A549 (cell line): ENCODE measurements around the gene CA10. TPM values are rescaled to one million over a fixed set of nuclear protein-coding genes. Genes with fewer than 3 reads are reported as not detected.

Source experiments
- ATAC-seq, 2 experiments: fragments of 200-7000 bp in 1 of 2; fragments of >200 bp in 1 of 2; cut with Nextera tagmentation in 1 of 2; cut with Tn5 transposase in 1 of 2; 3 replicates each; pipeline versions ENCODE4 v1.8.0 to v1.9.1; 2018 to 2020; ENCODE audit warnings: mild to moderate bottlenecking in 1 of 2, moderate library complexity in 1 of 2
- CTCF ChIA-PET: fragments of 300-600 bp; sonication (Branson Sonifier 250); formaldehyde crosslinking; extraction: SDS; loops from one replicate; lab custom pipeline; 2021; ENCODE audit warnings: antibody characterized with exemption, inconsistent platforms; lab: Yijun Ruan, JAX
- POLR2A ChIA-PET: fragments of 350-600 bp; formaldehyde crosslinking; extraction: SDS; loops from one replicate; lab custom pipeline; 2021; ENCODE audit warnings: antibody characterized with exemption, inconsistent platforms; lab: Yijun Ruan, JAX
- DNase-seq, 2 experiments: peaks; one replicate each; pipeline versions ENCODE4 v3.0.0 to v3.0.0-alpha.2; 2011 to 2016; ENCODE audit warnings: low read depth in 1 of 2, low spot score in 1 of 2
- FAIRE-seq: peaks from 2 replicates; lab custom pipeline; 2011; peaks lifted over from hg19 to GRCh38; lab: Jason Lieb, UNC
- H3K27ac ChIP-seq, 2 experiments: fragments of >200 bp; sonication (Bioruptor Twin); formaldehyde crosslinking; 3 replicates each; pipeline ENCODE4 v1.5.1; 2016 to 2017
- H3K4me1 ChIP-seq: fragments of >200 bp; sonication (Bioruptor Twin); formaldehyde crosslinking; 3 replicates; pipeline ENCODE4 v1.6.1; 2016
- H3K4me2 ChIP-seq: fragments of >200 bp; sonication (Bioruptor Twin); formaldehyde crosslinking; 3 replicates; pipeline ENCODE4 v1.6.1; 2016
- H3K4me3 ChIP-seq: fragments of >200 bp; sonication (Bioruptor Twin); formaldehyde crosslinking; 3 replicates; pipeline ENCODE4 v1.5.1; 2016
- H3K9me3 ChIP-seq: fragments of >200 bp; sonication (Bioruptor Twin); formaldehyde crosslinking; 3 replicates; pipeline ENCODE4 v1.6.1; 2016
- CHD4 ChIP-seq: fragments of 200-600 bp; sonication (generic); IDR thresholded peaks from 2 replicates; pipeline ENCODE4 v1.6.1; 2016; ENCODE audit warnings: antibody characterized with exemption, mild to moderate bottlenecking, borderline replicate concordance
- FOSB ChIP-seq: fragments of 250-450 bp; sonication (Bioruptor Pico); IDR thresholded peaks from 2 replicates; pipeline ENCODE4 v1.5.0; 2020; ENCODE audit warnings: mild to moderate bottlenecking, moderate library complexity
- FOSL2 ChIP-seq, 2 experiments: fragments of 450-650 bp in 1 of 2; fragments of >200 bp in 1 of 2; sonication (Bioruptor Twin) in 1 of 2; formaldehyde crosslinking; IDR thresholded peaks; 2 replicates each; pipeline versions ENCODE4 v1.5.0 to v1.6.1; 2016 to 2020; ENCODE audit warnings: mild to moderate bottlenecking in 1 of 2, moderate library complexity in 1 of 2
- HDAC2 ChIP-seq: fragments of 200-600 bp; sonication (generic); IDR thresholded peaks from 2 replicates; pipeline ENCODE4 v1.6.1; 2016
- HOXA7 ChIP-seq: fragments of 250-450 bp; sonication (Bioruptor Pico); IDR thresholded peaks from 2 replicates; pipeline ENCODE4 v1.5.0; 2020; ENCODE audit warnings: mild to moderate bottlenecking, moderate library complexity
- JUN ChIP-seq, 2 experiments: fragments of >200 bp; sonication (Bioruptor Twin); formaldehyde crosslinking; IDR thresholded peaks; 2 replicates in 1 of 2; 3 replicates in 1 of 2; pipeline ENCODE4 v1.6.1; 2016 to 2017
- JUNB ChIP-seq: fragments of >200 bp; sonication (Bioruptor Twin); formaldehyde crosslinking; IDR thresholded peaks from 2 replicates; pipeline ENCODE4 v1.6.1; 2016
- MAFK ChIP-seq: fragments of 450-650 bp; IDR thresholded peaks from 2 replicates; pipeline ENCODE4 v1.6.1; 2014; ENCODE audit not compliant: partially characterized antibody
- MYC ChIP-seq: IDR thresholded peaks from 2 replicates; pipeline ENCODE4 v1.6.1; 2012; ENCODE audit warnings: mild to moderate bottlenecking, inconsistent platforms, low read length, improper control_type of control experiment, borderline replicate concordance
- PHF8 ChIP-seq: fragments of 200-600 bp; sonication (generic); IDR thresholded peaks from 2 replicates; pipeline ENCODE4 v1.6.1; 2016; ENCODE audit warnings: low read depth, mild to moderate bottlenecking, antibody characterized with exemption, moderate library complexity, borderline replicate concordance
- RNF2 ChIP-seq: fragments of 200-600 bp; sonication (generic); IDR thresholded peaks from 2 replicates; pipeline ENCODE4 v1.6.1; 2016; ENCODE audit warnings: low read depth, mild to moderate bottlenecking, antibody characterized with exemption, moderate library complexity, borderline replicate concordance
- SMC3 ChIP-seq: fragments of >200 bp; sonication (Bioruptor Twin); formaldehyde crosslinking; IDR thresholded peaks from 3 replicates; pipeline ENCODE4 v1.6.1; 2018; ENCODE audit warnings: inconsistent platforms
- TFCP2L1 ChIP-seq: fragments of 250-450 bp; sonication (Bioruptor Pico); IDR thresholded peaks from 2 replicates; pipeline ENCODE4 v1.5.0; 2021; ENCODE audit warnings: mild to moderate bottlenecking
- TP53 ChIP-seq: fragments of 250-450 bp; sonication (Bioruptor Pico); IDR thresholded peaks from 2 replicates; pipeline ENCODE4 v1.5.0; 2021; ENCODE audit warnings: mild to moderate bottlenecking, moderate library complexity
- ZFP36 ChIP-seq: fragments of 450-650 bp; IDR thresholded peaks from 2 replicates; pipeline ENCODE4 v1.6.1; 2014; ENCODE audit warnings: borderline replicate concordance; ENCODE audit not compliant: partially characterized antibody
- ZNF302 ChIP-seq: fragments of 250-450 bp; sonication (Bioruptor Pico); IDR thresholded peaks from 2 replicates; pipeline ENCODE4 v1.9.0; 2021; ENCODE audit warnings: inconsistent platforms, mild to moderate bottlenecking, moderate library complexity
- WGBS: methylation state at CpG from one replicate; pipeline ENCODE4 v1.1.6; 2017; ENCODE audit errors: missing lambda C conversion rate; 5-methylcytosine and 5-hydroxymethylcytosine counted together
- polyA plus RNA-seq, 4 experiments: library from polyadenylated mRNA; depleted of rRNA in 3 of 4; stranded (reverse); fragments of >200 nt; fragmentation: RNase III in 1 of 4; extraction: RNeasy Plus Mini Kit Qiagen cat#74134 plus additional on column Dnase treatment in 1 of 4; gene quantifications; 2 replicates in 3 of 4; 3 replicates in 1 of 4; pipeline ENCODE4 v1.2.3, GENCODE V29; 2011 to 2017
- TF ChIP-seq, protein P1 (sequence below): fragments of 250-450 bp; sonication (Bioruptor Pico); IDR thresholded peaks from 2 replicates; pipeline ENCODE4 v1.5.0; 2021; ENCODE audit warnings: mild to moderate bottlenecking, moderate library complexity, borderline replicate concordance
- TF ChIP-seq, protein P2 (sequence below): IDR thresholded peaks from 2 replicates; pipeline ENCODE4 v1.6.1; 2012
- TF ChIP-seq, protein P3 (sequence below): fragments of >200 bp; sonication (Bioruptor Twin); formaldehyde crosslinking; IDR thresholded peaks from 3 replicates; pipeline ENCODE4 v1.6.1; 2016
- TF ChIP-seq, protein P4 (sequence below): fragments of 200-600 bp; sonication (generic); IDR thresholded peaks from 2 replicates; pipeline ENCODE4 v1.6.1; 2016; ENCODE audit warnings: antibody characterized with exemption, mild to moderate bottlenecking, moderate library complexity
- TF ChIP-seq, protein P5 (sequence below): fragments of >200 bp; sonication (Bioruptor Twin); formaldehyde crosslinking; IDR thresholded peaks from 3 replicates; pipeline ENCODE4 v1.5.1; 2016

CA10 gene
- polyA plus RNA-seq, 2 of the 4 experiments (the other 2 are of a cell fraction) = not detected

DNA sequence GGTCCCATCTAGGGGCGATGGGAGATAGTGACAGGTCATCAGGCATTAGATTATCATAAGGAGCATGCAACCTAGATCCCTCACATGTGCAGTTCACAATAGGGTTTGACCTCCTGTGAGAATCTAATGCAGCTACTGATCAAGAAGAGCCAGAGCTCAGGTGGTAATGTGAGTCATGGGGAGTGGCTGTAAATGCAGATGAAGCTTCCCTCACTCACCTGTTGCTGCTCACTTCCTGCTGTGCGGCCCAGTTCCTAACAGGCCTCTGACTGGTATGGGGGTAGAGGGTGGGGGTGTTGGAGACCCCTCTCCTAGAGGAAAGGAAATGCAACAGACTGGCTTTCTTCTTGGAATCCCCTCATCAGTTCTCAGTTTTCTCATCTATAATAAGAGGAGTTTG lies 131.4 kb downstream of the CA10 start (continued):
- no peak for TF ChIP-seq PHF8
- TF ChIP-seq, protein P1, sequence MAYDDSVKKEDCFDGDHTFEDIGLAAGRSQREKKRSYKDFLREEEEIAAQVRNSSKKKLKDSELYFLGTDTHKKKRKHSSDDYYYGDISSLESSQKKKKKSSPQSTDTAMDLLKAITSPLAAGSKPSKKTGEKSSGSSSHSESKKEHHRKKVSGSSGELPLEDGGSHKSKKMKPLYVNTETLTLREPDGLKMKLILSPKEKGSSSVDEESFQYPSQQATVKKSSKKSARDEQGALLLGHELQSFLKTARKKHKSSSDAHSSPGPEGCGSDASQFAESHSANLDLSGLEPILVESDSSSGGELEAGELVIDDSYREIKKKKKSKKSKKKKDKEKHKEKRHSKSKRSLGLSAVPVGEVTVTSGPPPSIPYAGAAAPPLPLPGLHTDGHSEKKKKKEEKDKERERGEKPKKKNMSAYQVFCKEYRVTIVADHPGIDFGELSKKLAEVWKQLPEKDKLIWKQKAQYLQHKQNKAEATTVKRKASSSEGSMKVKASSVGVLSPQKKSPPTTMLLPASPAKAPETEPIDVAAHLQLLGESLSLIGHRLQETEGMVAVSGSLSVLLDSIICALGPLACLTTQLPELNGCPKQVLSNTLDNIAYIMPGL = no peak
- TF ChIP-seq, all 56 proteins: peak for 0

DNA sequence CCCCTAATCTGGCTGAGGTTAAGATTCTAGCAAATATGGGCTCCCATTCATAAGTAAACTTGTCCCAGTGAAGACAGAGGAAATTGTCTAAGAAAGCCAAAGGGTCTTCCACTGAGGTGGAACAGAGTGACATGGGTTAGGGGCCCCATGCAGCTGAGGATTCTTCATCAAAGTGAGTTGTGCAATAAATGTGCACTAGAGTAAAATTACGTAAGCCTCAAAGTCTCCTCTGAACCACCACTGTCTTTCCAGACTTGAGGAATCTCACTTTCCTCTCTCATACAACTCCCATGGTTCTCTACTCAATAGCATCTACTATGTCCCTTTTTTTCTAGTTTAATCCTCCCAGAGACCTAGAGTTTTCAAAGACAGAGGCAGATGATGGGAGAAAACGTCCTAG lies 132.4 kb downstream of the CA10 start:
- WGBS = 27% methylated on average over 2 of the region's 2 CpGs
- CTCF ChIA-PET = interaction anchor here (1.4 kb wide), 1 partner anchor 10 kb away, joined by 3 read pairs; no protein-coding TSS in a partner anchor
- no peak for ATAC-seq
- FAIRE-seq = no peak
- no peak overlapping the region for H3K4me3 ChIP-seq
- peaks cover 11% of the 10 kb centered on the region for H3K4me1 ChIP-seq
- TF ChIP-seq ZFP36 (no peak), FOSB (CRISPR knock-in tag) (no peak), TP53 (CRISPR knock-in tag) (no peak), JUNB (no peak), MAFK (no peak), CHD4 (no peak), JUN (IDR thresholded peaks at IDR 0.05) (no peak), SMC3 (no peak), MYC (no peak), TFCP2L1 (CRISPR knock-in tag) (no peak), RNF2 (no peak), FOSL2 (IDR thresholded peaks at IDR 0.05) (no peak), FOSL2 (CRISPR knock-in tag; IDR thresholded peaks at IDR 0.05) (no peak), HOXA7 (CRISPR knock-in tag) (no peak), HDAC2 (no peak), ZNF302 (CRISPR knock-in tag) (no peak)
- TF ChIP-seq, protein P2, sequence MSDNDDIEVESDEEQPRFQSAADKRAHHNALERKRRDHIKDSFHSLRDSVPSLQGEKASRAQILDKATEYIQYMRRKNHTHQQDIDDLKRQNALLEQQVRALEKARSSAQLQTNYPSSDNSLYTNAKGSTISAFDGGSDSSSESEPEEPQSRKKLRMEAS = no peak
- TF ChIP-seq, protein P3, sequence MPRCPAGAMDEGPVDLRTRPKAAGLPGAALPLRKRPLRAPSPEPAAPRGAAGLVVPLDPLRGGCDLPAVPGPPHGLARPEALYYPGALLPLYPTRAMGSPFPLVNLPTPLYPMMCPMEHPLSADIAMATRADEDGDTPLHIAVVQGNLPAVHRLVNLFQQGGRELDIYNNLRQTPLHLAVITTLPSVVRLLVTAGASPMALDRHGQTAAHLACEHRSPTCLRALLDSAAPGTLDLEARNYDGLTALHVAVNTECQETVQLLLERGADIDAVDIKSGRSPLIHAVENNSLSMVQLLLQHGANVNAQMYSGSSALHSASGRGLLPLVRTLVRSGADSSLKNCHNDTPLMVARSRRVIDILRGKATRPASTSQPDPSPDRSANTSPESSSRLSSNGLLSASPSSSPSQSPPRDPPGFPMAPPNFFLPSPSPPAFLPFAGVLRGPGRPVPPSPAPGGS = no peak
- TF ChIP-seq, protein P4, sequence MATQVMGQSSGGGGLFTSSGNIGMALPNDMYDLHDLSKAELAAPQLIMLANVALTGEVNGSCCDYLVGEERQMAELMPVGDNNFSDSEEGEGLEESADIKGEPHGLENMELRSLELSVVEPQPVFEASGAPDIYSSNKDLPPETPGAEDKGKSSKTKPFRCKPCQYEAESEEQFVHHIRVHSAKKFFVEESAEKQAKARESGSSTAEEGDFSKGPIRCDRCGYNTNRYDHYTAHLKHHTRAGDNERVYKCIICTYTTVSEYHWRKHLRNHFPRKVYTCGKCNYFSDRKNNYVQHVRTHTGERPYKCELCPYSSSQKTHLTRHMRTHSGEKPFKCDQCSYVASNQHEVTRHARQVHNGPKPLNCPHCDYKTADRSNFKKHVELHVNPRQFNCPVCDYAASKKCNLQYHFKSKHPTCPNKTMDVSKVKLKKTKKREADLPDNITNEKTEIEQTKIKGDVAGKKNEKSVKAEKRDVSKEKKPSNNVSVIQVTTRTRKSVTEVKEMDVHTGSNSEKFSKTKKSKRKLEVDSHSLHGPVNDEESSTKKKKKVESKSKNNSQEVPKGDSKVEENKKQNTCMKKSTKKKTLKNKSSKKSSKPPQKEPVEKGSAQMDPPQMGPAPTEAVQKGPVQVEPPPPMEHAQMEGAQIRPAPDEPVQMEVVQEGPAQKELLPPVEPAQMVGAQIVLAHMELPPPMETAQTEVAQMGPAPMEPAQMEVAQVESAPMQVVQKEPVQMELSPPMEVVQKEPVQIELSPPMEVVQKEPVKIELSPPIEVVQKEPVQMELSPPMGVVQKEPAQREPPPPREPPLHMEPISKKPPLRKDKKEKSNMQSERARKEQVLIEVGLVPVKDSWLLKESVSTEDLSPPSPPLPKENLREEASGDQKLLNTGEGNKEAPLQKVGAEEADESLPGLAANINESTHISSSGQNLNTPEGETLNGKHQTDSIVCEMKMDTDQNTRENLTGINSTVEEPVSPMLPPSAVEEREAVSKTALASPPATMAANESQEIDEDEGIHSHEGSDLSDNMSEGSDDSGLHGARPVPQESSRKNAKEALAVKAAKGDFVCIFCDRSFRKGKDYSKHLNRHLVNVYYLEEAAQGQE = no peak
- TF ChIP-seq, protein P5, sequence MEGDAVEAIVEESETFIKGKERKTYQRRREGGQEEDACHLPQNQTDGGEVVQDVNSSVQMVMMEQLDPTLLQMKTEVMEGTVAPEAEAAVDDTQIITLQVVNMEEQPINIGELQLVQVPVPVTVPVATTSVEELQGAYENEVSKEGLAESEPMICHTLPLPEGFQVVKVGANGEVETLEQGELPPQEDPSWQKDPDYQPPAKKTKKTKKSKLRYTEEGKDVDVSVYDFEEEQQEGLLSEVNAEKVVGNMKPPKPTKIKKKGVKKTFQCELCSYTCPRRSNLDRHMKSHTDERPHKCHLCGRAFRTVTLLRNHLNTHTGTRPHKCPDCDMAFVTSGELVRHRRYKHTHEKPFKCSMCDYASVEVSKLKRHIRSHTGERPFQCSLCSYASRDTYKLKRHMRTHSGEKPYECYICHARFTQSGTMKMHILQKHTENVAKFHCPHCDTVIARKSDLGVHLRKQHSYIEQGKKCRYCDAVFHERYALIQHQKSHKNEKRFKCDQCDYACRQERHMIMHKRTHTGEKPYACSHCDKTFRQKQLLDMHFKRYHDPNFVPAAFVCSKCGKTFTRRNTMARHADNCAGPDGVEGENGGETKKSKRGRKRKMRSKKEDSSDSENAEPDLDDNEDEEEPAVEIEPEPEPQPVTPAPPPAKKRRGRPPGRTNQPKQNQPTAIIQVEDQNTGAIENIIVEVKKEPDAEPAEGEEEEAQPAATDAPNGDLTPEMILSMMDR = no peak
- no peak for DNase-seq
- H3K4me2 ChIP-seq = no peak overlapping the region
- no peaks in the 10 kb centered on the region for H3K9me3 ChIP-seq
- POLR2A ChIA-PET = no interaction called here
- no peak overlapping the region for H3K27ac ChIP-seq
